Loucy (cell line): ENCODE measurements around the gene METRNL.

Experiments used
- H2AFZ ChIP-seq: fragments of 200-600 bp; sonication (generic); 2 replicates; pipeline ENCODE4 v1.6.0; 2016; ENCODE audit warnings: antibody characterized with exemption, mild to moderate bottlenecking, low read length, moderate library complexity
- H3F3A ChIP-seq: fragments of 200-600 bp; 2 replicates; pipeline ENCODE4 v1.6.0; 2016; ENCODE audit warnings: antibody characterized with exemption, low read depth, mild to moderate bottlenecking
- H3K27me3 ChIP-seq: fragments of 200-600 bp; sonication (generic); 2 replicates; pipeline ENCODE4 v1.6.1; 2014; ENCODE audit warnings: low read length, mild to moderate bottlenecking; ENCODE audit not compliant: insufficient read depth, poor library complexity, severe bottlenecking
- H3K36me3 ChIP-seq: fragments of 200-600 bp; sonication (generic); 2 replicates; pipeline ENCODE4 v1.6.1; 2016; ENCODE audit warnings: low read length; ENCODE audit not compliant: insufficient read depth
- H3K4me1 ChIP-seq: fragments of 200-600 bp; sonication (generic); 2 replicates; pipeline ENCODE4 v1.5.1; 2014; ENCODE audit warnings: low read length, mild to moderate bottlenecking; ENCODE audit not compliant: insufficient read depth, poor library complexity, severe bottlenecking
- H3K4me2 ChIP-seq: fragments of 200-600 bp; sonication (generic); 2 replicates; pipeline ENCODE4 v1.6.0; 2014; ENCODE audit warnings: antibody characterized with exemption, low read length, low read depth, mild to moderate bottlenecking; ENCODE audit not compliant: poor library complexity, severe bottlenecking
- H3K4me3 ChIP-seq: fragments of 200-600 bp; sonication (generic); 2 replicates; pipeline ENCODE4 v1.5.1; 2014; ENCODE audit warnings: low read length, mild to moderate bottlenecking, mixed read lengths; ENCODE audit not compliant: poor library complexity, severe bottlenecking
- H3K79me2 ChIP-seq: fragments of 200-600 bp; sonication (generic); 2 replicates; pipeline ENCODE4 v1.6.1; 2014; ENCODE audit warnings: low read length; ENCODE audit not compliant: insufficient read depth
- H3K9ac ChIP-seq: fragments of 200-600 bp; sonication (generic); 2 replicates; pipeline ENCODE4 v1.6.0; 2014; ENCODE audit warnings: mild to moderate bottlenecking, low read depth, low read length, moderate library complexity; ENCODE audit not compliant: poor library complexity, severe bottlenecking
- H3K9me2 ChIP-seq: fragments of 200-600 bp; sonication (generic); replicated peaks from 2 replicates; pipeline ENCODE4 v1.6.1; 2016; ENCODE audit warnings: low read depth, low read length, mixed read lengths
- H3K9me3 ChIP-seq: fragments of 200-600 bp; sonication (generic); 2 replicates; pipeline ENCODE4 v1.6.1; 2014; ENCODE audit warnings: mild to moderate bottlenecking, antibody characterized with exemption, low read length, low read depth; ENCODE audit not compliant: insufficient read depth
- H4K20me1 ChIP-seq: fragments of 200-600 bp; sonication (generic); 2 replicates; pipeline ENCODE4 v1.6.0; 2014; ENCODE audit warnings: antibody characterized with exemption, low read length, mild to moderate bottlenecking; ENCODE audit not compliant: insufficient read depth, poor library complexity, severe bottlenecking
- CTCF ChIP-seq: fragments of 200-600 bp; sonication (generic); conservative IDR thresholded peaks from 2 replicates; pipeline ENCODE4 v1.5.1; 2014; ENCODE audit warnings: mild to moderate bottlenecking, antibody characterized with exemption, low read length
- EZH2phosphoT487 ChIP-seq: fragments of 200-600 bp; IDR thresholded peaks from 2 replicates; pipeline ENCODE4 v1.6.1; 2018; ENCODE audit warnings: antibody characterized with exemption, mild to moderate bottlenecking, moderate library complexity, borderline replicate concordance

The METRNL gene

DNA sequence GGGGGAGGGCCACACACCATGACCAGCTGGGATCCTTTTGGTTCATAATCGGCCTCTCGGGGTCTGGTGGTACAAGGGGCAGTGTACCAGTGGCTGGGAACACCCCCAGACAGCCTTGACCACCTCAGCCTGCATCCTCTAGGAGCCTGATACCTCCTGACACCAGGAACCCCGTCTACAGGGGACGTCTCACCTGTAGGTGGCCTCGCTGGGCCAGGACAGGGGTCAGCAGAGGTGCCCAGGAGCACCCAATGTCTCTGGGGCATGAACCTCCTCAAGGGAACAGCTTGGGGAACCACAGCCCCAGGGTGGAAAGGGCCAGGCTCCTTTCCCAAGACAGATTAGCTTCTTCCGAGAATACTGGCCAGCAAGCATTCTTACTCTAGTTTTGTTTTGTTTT lies 2.5 kb upstream of the METRNL start:
- no peaks in the 10 kb centered on the region for H3K9me3 ChIP-seq
- H3K27me3 ChIP-seq: no peaks in the 10 kb centered on the region
- H3K79me2 ChIP-seq: no peaks in the 10 kb centered on the region
- peaks cover 7% of the 10 kb centered on the region for H3K4me1 ChIP-seq
- TF ChIP-seq EZH2phosphoT487 (no peak), CTCF (peak; percentile 50)
- no peaks in the 10 kb centered on the region for H3K36me3 ChIP-seq
- no peak overlapping the region for H3K9ac ChIP-seq
- no peaks in the 10 kb centered on the region for H3K9me2 ChIP-seq
- no peak overlapping the region for H2AFZ ChIP-seq
- H3F3A ChIP-seq: no peaks in the 10 kb centered on the region
- peaks cover 8% of the 10 kb centered on the region for H4K20me1 ChIP-seq
- no peak overlapping the region for H3K4me2 ChIP-seq
- H3K4me3 ChIP-seq: no peak overlapping the region

- no peaks in the 10 kb centered on the region; the same call in 1 of the 2 replicates for H3F3A ChIP-seq
- no peak for TF ChIP-seq CTCF
- no peak for TF ChIP-seq EZH2phosphoT487
- H3K27me3 ChIP-seq: no peaks in the 10 kb centered on the region
- H3K9me2 ChIP-seq: no peaks in the 10 kb centered on the region
- H3K36me3 ChIP-seq: no peaks in the 10 kb centered on the region
- peaks cover 9% of the 10 kb centered on the region for H3K4me1 ChIP-seq
- no peaks in the 10 kb centered on the region for H3K9me3 ChIP-seq
- no peak overlapping the region for H2AFZ ChIP-seq
- no peak overlapping the region for H3K4me3 ChIP-seq
- no peak overlapping the region for H3K9ac ChIP-seq
- H4K20me1 ChIP-seq: peaks cover 8% of the 10 kb centered on the region
- no peaks in the 10 kb centered on the region for H3K79me2 ChIP-seq
- H3K4me2 ChIP-seq: no peak overlapping the region
Observed at GRCh38 chr17:83077411-83077810, 2.0 kb upstream of the METRNL start.

DNA sequence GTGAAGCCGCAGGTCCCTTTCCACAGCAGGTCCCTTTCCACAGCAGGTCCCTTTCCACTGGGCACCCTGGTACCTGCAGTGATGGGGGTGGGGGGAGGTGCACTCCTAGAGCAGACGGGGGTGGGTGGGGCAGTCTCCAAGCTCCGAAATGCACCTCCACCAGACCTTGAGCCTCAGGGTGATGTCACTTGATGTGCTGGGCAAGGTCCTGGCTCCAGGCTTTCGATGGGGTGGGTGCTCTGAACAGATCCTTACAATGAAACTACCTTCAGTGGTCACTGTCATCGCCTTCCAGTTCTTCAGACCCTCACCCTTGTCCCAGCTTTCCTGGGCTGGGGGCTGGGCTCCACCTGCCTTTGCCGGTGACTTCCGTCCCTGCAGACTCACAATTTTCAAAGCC lies 1.5 kb upstream of the METRNL start:
- Histone ChIP-seq H3F3A (peaks cover 4% of the 10 kb centered on the region; the same call in 1 of the 2 replicates), H3K4me2 (no peak overlapping the region), H2AFZ (no peak overlapping the region), H3K9me3 (no peaks in the 10 kb centered on the region), H3K4me1 (peaks cover 14% of the 10 kb centered on the region), H4K20me1 (peaks cover 8% of the 10 kb centered on the region), H3K9me2 (no peaks in the 10 kb centered on the region), H3K79me2 (no peaks in the 10 kb centered on the region), H3K27me3 (no peaks in the 10 kb centered on the region), H3K36me3 (no peaks in the 10 kb centered on the region), H3K4me3 (no peak overlapping the region), H3K9ac (no peak overlapping the region)
- TF ChIP-seq CTCF: no peak
- TF ChIP-seq EZH2phosphoT487: no peak
